ENCODE results near the gene CSNK1A1L. TPM values are rescaled to one million over a fixed set of nuclear protein-coding genes. Genes with fewer than 3 reads are reported as not detected.

Gene CSNK1A1L
- not detected for total RNA-seq

GRCh38 chr13:37105251-37105714 is at the start of gene CSNK1A1L:
CSNK1A1L (minus strand) TSS chr13:37105664; CDS start chr13:37105256, 408 bp downstream.
- TF ChIP-seq, protein P1, sequence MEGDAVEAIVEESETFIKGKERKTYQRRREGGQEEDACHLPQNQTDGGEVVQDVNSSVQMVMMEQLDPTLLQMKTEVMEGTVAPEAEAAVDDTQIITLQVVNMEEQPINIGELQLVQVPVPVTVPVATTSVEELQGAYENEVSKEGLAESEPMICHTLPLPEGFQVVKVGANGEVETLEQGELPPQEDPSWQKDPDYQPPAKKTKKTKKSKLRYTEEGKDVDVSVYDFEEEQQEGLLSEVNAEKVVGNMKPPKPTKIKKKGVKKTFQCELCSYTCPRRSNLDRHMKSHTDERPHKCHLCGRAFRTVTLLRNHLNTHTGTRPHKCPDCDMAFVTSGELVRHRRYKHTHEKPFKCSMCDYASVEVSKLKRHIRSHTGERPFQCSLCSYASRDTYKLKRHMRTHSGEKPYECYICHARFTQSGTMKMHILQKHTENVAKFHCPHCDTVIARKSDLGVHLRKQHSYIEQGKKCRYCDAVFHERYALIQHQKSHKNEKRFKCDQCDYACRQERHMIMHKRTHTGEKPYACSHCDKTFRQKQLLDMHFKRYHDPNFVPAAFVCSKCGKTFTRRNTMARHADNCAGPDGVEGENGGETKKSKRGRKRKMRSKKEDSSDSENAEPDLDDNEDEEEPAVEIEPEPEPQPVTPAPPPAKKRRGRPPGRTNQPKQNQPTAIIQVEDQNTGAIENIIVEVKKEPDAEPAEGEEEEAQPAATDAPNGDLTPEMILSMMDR (IDR thresholded peaks at IDR 0.05; ENCODE audit: low read depth): no peak

DNA sequence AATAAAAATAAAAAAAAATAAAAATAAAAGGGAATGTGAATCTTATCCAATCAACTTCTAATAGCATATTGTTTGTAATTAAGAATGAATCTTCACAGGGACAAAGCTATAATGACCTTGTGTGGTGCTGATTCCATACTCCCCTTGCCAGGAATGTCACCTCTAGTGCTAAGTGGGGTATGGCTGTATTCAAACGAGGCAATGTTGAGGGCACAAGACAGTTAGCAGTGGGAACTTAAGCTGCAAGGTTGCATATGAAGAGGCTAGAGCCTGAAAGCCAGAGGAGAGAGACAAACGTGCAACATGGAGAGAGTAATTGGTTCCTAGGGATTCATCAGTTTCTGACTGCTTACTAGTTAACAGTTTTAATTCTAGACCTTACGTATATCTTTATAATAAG is 43.9 kb upstream of the CSNK1A1L start:
- TF ChIP-seq, protein P1 (IDR thresholded peaks at IDR 0.05; ENCODE audit: low read depth): no peak

DNA sequence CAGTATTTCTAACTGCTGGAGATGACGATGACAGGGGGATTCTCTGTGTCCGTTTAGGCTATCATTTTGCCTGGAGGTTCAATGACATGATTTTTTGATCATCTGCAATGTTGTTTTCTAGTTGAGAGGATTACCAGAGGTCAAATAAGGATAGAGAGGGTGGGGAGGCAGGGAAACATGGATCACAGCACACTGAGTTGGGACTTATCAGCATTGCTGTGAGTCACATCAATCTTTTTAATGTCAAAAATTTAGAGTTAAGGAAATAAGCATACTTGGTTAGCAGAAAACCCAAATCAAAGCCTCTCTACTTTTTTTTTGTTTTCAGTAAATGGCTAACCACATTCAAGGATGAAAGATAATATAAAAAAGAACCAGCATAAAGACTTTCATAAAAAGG is 43.0 kb upstream of the CSNK1A1L start:
- TF ChIP-seq, protein P1 (IDR thresholded peaks at IDR 0.05; ENCODE audit: low read depth): no peak

- TF ChIP-seq, protein P1 (IDR thresholded peaks at IDR 0.05; ENCODE audit: low read depth): no peak
These were observed 39.2 kb upstream of the CSNK1A1L start for GRCh38 chr13:37144661-37145060.

GRCh38 chr13:37143911-37144310 is 38.4 kb upstream of the CSNK1A1L start:
- TF ChIP-seq, protein P1 (IDR thresholded peaks at IDR 0.05; ENCODE audit: low read depth): no peak

DNA sequence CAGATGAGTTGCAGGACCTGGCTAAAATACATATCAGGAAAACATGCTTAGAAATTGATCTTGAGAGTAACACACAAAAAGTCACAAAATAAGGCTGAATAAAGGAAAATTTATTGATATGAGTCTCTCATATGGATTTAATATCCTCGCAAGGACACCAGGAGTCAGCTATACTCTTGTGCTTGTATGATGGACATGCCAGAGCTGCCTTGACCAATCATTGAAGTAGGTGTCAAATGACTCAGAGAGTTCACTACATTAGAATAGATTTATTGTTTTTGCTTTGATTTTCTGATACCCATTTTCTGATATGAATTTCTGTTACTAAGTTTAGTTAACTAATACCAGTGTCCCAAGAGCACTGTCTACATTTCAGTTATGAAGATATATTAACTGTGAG is 37.4 kb upstream of the CSNK1A1L start:
- TF ChIP-seq, protein P1 (IDR thresholded peaks at IDR 0.05; ENCODE audit: low read depth): no peak

- TF ChIP-seq, protein P1 (IDR thresholded peaks at IDR 0.05; ENCODE audit: low read depth): no peak
These were observed 35.5 kb upstream of the CSNK1A1L start for GRCh38 chr13:37141011-37141410.
